GM21381 (cell line): ENCODE measurements around the gene CALN1.

Experiments used
- ATAC-seq: cut with Tn5 transposase; IDR thresholded peaks from one replicate; pipeline ENCODE4 v1.9.1; 2021; ENCODE audit warnings: mild to moderate bottlenecking, moderate library complexity; ENCODE audit not compliant: unreplicated experiment

Gene CALN1

DNA sequence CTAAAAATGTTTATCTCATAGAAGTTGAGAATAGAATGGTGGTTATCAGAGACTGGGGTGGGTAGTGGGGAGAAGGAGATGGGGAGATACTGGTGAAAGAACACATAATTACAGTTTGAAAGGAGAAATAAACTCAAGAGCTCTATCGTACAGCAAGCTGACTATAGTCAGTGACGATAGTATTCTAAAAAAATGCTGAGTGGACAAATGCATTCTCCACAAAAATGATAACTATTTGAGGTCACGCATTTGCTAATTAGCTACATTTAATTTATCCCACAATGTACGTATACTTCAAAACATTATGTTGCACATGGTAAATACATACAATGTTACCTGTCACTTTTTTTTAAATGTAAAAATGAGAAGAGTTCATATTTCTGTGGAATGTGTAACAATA is 507.7 kb downstream of the CALN1 start:
- no peak for ATAC-seq

- ATAC-seq = no peak
Measured at GRCh38 chr7:71900556-71900955, 511.6 kb downstream of the CALN1 start.

DNA sequence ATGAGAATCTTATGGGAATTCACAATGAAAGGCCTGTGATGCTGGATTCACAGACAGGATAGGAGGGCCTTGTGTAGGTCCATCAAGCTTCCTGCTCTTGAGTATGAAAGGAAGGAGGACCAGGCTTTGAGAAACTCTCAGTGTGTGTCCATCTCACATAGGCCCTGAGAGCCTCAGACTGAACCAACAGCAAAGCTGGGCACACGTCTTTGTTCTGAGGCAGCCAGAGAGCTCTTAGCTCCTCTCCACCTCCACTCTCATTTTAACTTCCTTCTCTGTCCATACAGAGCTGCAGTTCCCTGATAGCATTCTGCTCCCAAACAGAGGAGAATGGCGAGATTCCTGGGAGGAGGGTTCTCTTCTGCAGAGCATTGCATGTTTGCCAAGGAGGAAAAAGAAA is 515.6 kb downstream of the CALN1 start:
- no peak for ATAC-seq

DNA sequence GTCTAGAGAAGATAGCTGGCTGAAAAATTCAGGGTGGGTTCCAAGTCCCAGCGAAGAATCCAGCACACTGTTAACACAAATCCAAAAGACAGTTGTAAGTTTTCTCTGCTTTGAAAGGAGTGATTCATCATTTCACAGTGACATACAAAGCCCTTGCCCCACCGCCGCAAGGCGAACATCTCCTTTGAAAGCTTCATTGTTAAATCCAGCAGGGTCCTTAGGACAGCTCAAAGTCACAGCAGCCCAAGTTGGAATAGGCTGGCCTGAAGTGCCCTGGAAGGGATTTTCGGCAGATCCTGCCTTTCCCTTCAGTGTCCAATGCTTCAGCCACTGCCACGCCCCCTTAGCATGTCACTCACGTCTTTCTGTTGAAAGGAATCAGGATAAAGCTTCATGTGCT is 526.1 kb downstream of the CALN1 start:
- ATAC-seq = no peak

DNA sequence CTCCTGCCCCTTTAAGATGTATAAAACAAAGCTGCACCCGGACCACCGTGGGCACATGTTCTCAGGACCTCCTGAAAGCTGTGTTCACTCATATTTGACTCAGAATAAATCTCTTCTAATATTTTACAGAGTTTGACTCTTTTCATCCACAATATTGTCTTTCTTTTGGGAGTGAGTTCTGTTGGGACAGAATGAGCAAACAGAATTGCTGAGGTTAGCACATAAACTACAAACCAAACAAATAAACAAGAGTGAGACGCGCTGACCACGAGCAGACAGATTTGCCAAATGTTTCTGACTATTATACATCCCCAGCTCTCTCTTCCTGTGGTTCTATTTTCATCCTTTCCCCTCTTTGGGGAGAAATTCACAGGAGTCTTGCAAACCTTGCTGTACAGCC is 526.7 kb downstream of the CALN1 start:
- no peak for ATAC-seq

GRCh38 chr7:71883415-71883814 is 528.7 kb downstream of the CALN1 start:
- ATAC-seq = no peak

- no peak for ATAC-seq
Measured at GRCh38 chr7:71871446-71871845, 540.7 kb downstream of the CALN1 start.

- ATAC-seq = no peak
Measured at GRCh38 chr7:71870812-71871211, 541.3 kb downstream of the CALN1 start.

GRCh38 chr7:71868797-71869196 is 543.3 kb downstream of the CALN1 start:
- no peak for ATAC-seq

GRCh38 chr7:71867626-71868025 is 544.5 kb downstream of the CALN1 start:
- ATAC-seq = no peak

DNA sequence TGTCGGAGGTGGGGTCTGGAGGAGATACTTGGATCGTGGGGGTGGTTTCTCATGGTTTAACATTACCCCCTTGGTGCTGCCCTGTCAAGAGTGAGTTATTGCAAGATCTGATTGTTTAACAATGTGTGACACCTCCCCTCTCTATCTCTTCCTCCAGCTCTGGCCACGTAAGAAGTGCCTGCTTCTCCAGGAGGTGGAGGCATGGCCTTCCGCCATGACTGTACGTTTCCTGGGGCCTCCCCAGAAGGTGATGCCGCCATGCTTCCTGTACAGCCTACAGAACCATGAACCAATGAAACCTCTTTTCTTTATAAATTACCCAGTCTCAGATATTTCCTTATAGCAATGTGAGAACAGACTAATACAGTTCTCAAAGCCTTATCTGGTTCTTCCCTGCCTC is 547.0 kb downstream of the CALN1 start:
- no peak for ATAC-seq

GRCh38 chr7:71864130-71864529 is 548.0 kb downstream of the CALN1 start:
- ATAC-seq = no peak

DNA sequence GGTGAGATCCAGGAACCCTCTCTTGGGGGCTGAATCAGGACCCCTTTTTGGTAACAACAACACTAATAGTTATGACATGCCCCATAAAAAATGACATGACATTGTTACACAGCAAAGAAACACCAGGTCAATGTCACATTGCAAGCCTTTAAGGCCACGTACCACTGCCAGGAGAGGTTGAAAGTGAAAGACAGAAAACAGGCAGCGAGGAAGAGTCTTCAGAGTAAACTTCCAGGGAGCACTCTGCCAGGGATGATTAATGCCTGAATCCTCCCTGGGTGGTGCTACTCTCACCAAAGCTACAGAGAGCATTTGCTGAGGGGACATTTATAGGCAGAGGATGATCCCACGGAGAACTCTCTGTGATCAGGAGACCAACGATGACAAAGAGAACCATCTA is 551.6 kb downstream of the CALN1 start:
- ATAC-seq = no peak

DNA sequence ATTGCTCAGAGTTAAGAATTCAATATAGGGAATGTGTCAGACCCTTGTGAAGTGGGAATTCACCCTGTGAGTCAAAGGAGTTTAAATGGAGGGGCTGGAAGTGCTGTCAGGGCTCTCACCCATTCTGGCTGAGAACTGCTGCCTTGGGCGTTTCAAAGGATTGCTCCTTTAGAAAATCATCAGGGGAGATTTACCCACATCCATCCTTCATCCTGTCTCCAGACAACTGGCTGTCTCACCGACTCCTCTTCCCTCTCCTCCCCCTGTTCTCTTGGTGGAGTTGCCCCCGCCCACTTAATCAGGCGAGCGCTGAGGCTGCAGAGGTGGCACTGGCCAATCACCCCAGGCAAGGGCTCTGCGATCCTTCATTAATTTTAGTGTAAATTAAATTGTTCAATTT is 554.8 kb downstream of the CALN1 start:
- no peak for ATAC-seq

DNA sequence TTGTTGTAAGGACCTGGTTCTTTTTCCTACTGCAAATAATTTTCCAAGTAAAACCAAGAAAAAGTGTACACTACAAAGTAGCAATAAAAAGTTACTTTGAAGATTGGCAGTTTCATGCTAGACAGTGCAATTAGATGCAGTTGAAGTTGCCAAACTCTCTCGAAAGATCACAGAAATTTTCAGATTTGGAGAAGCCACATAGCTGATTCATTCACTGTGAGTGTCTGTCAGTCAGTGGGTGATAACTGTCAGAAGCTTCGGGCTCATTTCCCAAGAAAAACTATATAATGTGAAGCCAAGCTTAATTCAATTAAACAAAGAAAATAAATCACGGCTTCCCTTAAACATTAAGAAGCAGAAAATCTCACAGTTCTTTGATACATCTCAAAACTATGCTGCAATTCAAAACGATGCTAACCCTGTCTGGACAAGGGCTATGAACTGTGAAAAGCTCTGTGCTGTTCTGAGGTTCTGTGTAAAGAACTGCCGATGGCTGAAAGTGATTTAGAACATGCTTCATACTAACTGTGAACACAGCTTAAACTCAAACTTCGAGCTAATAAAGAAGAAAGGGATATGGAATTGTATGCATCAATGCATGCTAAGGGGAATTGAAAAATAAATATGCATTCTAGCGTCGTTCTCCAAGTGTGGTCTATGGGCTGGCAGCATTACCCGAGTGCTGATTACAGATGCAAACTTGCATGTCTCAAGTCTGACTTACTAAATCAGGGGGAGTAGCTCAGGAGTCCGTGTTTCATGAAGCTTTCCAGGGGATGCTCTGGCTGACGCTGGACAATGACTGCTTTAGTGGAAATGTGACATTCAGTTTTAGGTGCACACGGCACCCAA is 557.4 kb downstream of the CALN1 start:
- no peak for ATAC-seq

- no peak for ATAC-seq
Measured at GRCh38 chr7:71851776-71852498, 560.2 kb downstream of the CALN1 start.

DNA sequence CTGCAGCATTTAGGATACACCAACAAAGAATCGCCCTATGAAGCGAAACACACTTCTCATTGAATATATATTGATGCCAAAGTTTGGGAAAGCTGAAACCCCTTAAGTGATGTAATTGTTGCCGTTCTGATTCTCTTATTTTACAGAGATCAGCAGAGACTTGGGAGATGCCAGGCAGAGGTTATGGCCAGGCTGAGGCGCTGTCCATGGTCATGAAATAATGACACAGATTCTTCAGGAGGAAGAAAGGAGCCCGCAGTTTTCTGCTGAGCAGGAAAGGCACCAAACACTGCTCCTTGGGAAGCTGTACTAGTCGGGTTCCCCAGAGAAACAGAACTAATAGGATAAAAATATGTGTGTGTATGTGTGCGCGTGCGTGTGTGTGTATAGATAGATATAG is 566.0 kb downstream of the CALN1 start:
- ATAC-seq = no peak

DNA sequence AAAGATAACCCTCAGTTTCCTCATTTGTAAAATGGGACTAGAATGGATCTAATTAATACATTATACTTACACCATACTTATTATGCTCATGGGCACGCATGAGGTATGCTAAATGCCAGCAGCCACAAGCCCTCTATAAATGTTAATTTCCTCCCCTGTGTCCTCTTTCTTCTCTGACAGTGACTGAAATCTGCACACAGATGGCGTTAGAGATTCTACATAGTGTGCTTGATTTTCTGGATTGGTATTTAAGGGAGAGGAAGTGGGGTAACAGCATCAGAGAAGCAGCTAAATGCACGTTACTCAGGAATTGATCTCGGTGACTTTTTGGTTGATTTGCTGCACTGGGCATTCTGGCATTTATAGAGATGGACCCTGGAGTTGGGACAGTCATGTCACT is 568.5 kb downstream of the CALN1 start:
- ATAC-seq = no peak

DNA sequence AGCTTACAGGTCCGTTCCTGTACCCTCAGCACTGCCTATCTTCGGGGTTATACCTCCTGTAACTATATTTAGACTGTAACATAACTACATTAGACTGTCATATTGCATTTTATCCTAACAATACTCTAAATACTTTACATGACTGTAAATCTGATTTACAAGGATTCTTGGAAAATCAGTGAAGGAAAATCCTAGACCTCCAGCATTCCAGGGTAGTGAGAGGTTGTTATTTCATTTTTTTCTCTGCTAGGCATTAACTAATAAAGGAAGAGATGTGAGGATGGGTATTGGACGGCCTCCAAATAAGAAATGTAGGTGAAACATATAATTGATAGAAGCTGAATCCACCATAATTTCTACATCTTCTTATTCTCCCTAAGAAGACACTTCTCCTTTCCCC is 569.4 kb downstream of the CALN1 start:
- ATAC-seq = no peak

DNA sequence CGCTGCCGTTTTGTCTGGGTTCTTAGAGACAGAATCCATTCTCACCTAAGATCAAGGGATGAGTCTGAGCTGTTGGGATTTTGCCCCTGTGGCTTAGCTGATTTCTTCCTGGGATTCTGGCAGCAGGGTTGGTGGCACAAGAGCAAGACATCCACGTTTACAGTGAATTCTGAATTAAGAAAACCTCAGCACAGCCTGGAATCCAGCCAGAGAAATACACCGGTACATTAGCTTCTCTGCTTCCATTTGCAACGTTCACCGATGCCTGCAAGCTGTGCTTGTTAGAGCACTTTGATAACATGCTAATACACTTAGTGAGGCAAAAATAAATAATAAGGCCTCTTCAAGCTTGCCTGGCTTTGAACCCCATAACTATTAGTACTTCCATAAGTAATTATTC is 569.8 kb downstream of the CALN1 start:
- ATAC-seq = no peak

- no peak for ATAC-seq
Measured at GRCh38 chr7:71835056-71835455, 577.1 kb downstream of the CALN1 start.

GRCh38 chr7:71829515-71829914 is 582.6 kb downstream of the CALN1 start:
- ATAC-seq = no peak
